ENCODE measurements around the gene SBSN.
"Not testable (repeated sequence)": the region's sequence is repeated elsewhere in the genome, so short reads cannot be mapped to it uniquely, and the experiment has no call there.

Gene SBSN

DNA sequence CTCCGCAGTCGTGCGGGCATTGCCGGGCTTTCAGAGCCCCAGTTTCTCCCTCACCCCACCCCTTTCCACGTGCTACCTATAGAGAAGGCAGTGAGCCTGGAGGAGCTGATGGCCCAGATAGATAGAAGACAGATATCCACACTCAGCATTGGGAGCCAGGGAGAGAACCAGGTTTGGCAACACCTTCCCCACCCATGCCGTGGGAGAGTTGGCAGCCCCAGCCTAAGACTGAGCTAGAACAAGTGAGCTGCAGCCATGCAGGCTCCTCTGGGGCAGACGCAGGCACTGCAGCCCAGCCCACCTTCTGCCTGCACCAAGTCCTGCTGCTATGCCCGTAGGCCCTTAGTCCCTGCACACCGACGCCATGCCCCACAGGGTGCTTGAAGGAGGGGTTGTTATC, 27.5 kb downstream of the SBSN start:
- no peak for DNase-seq

DNA sequence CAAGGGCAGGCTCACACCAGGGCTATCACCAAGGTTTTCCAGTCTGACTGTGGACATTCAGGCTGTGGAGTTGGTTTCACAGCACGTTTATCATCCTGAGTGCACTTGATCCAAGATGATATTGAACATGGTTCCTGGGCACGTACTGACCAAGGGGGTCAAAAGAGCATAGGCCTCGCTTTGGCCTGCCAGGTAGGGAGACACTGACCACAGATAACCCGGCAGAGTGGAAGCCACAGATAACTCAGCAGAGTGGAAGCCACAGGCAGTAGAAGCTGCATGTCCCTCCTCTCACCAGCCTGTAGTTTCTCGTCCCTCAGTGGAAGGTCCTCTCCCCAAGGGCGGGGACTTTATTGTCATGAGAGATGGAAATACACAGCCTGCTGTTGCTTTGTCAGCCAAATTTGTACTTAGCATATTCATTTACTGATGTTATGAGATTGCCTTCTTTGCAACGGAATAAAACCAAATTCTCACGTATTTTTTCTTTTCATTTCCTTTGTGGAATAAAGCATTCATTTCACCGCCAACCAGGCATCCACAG, 29.1 kb downstream of the SBSN start:
- no peak for DNase-seq

DNA sequence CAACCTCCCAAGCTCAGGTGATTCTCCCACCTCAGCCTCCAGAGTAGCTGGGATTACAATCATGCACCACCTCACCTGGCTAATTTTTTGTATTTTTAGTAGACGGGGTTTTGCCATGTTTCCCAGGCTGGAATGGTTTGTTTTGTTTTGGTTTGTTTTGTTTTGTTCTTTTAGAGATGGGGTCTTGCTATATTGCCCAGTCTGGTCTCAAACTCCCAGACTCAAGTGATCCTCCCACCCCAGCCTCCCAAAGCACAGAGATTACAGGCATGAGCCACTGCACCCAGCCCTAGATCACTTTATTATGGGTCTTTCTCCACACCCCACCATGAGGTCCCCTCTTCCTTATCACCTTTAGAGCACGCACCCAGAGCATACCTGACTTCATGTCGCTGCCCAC, 29.9 kb downstream of the SBSN start:
- no peak for DNase-seq

DNA sequence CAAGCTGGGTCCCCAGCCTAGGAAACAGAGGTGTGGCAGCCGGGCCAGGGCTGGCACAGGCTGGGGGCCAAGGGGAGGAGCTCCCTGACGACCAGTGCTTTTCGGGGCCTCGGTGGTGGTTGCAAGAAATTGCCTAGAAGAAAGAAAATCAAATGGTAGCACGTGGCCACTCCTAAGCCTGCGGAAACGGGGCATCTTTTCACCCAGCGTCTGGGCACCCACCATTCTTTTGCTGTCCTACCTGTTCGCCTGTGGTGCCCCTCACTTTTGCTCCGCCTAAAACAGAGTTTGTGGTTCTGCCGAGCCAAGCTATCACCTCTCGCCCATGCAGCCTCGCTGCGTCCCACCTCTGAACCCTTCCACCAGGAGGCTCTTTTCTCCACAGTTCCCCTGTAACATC, 30.7 kb downstream of the SBSN start:
- DNase-seq: no peak

DNA sequence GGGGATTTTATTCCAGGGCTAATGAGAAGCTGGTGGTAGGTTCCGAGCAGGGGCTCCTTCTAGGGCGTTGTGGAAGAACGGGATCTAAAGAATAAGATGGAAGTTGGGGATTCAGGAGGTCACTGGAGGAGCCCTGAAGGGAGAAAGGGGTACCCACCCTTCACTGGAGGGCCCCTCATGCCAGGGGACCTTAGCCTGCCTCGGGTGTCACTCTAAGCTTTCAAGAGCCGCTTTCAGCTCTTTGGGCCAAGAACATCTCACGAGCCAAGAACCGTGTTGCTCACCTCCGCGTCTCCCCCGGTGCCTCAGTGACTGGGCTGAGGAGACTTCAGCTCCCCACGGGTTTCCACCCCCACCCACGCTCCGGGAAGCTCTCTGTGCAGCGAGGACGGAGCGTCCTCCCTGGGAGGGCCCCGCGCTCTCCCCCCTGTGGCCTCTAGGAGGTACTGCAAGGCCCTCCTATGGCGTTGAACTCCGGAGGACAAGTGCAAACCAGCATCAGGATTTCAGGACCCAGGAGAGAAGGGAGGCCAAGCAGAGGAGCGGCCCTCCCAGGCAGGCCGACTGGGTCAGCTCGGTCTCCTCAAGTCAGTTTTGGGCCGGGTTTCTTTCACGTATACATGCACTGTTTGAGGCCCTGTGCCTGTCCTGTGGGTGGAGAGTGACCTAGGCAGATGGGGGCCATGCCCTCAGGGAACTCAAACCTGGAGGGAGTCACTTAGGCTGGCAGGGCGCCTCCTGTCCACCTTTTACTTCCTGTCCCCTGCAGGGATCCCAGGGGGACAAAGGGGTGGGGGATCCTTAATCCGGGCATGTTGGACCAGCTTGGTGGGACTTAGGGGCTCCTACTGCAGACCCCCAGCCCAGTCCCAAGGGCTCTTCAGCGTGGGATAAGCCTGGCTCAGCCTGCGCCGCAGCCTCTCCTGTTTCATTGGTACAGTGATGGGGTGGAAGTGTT, 32.7 kb downstream of the SBSN start:
- DNase-seq: peak; percentile 18

DNA sequence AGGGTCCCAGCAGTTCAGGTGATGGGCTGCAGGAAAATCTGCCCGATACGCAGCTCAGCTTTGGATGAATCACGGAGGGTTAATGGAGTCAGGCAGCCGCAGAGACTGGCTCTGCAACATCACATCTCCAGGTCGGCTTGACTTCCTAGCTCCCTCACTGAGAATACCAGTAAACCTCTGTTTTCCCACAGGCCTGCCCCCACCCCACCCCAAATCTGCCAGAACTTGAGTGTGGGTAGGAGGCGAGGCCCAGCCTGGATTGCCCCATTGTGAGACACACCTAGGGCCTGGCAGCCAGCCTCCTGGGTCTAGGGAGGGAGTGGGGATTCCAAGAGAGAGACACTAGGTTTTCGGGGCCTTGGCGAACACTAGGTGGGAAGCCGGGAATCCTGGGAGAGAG, 34.1 kb downstream of the SBSN start:
- DNase-seq: no peak

DNA sequence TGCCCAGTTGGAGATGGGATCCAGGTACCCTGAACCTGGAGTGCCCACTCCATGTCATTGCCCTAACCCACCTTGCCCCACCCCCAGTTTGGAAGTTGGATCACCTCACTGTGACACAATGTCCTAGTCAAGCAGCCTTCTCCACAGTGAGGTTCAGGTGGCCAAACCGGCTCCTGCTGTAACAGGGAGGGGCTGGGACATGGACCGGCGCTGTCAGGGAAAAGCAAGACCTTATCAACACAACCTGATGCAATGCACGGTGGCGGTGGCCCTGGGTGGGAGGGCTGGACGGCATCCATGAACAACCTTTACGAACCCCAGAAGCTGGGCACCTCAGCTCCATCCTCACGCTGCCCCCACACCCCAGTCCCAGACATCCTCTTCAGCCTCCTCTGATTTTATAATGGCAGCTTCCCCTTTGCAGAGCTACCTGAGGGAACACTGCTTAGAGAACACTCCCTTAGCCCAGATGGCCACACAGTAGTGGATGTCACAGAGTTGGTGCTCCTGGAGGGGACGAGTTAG, 36.2 kb downstream of the SBSN start:
- DNase-seq: no peak

DNA sequence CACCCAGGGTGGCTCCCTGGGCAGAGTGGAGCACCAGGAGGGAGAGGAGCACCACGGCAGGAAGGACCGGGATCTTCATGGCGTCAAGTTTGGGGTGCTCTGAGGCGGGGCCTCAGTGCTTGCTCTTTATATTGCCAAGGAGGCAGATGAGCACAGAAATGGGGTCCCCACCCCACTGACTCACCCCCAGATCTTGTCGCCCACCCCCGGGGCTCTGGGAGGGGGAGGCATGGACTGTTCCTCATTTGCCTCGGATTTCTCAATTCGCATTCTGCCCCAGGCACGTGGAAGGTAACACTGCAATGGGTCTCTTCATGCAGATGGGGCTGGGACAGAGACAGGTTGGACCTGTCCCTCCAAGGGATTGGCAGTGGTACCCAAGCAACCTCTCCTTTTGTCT, 37.7 kb downstream of the SBSN start, which contains the start of gene KRTDAP:
Gene KRTDAP (minus strand): TSS at position 101 of the 400 bp plus-strand sequence. CDS start 22 bp downstream, at position 79.
- no peak for DNase-seq

DNA sequence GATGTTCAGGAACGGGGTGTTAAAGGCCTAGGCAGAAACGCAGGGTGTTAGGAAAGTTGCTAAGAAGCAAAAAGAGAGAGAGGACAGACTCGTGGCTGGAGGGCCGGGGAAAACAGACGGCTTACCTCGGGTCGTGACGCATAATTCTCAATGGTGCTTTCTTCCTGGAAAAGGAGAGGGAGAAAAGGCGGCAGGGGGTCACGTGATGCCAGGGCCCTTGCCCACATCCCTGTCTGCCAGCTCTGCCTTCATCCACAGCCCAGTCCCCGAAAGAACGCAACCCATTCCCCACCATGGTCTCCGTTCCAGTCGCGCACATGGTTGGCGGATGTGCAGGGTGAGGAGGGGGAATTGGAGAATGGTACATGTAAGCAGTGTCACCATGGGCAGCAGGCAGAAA, 39.4 kb downstream of the SBSN start:
- DNase-seq: no peak

DNA sequence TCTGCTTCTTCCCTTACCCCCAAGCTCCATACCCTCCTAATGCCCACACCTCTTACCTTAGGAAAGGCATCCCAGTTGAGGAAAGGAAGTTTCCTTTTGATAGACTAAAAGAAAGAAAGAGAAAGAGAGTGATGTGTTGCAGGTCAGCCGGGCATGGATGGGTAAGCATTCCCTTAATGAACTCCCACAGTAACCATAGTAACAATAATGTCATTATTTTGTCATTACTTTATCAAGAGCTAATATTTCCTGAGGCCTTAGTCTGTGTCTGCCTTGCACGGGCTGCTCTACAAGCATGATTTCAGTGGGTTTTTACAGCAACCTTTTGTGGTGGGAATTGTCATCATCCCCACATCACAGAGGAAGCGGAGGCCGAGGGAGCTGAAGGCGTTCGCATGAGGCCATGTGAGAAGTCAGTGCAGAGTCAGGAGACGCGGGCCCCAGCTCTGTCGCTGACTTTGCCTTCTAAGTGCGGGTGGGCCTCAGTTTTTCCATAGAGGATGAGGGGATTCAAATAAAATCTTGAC, 40.4 kb downstream of the SBSN start:
- DNase-seq: no peak

DNA sequence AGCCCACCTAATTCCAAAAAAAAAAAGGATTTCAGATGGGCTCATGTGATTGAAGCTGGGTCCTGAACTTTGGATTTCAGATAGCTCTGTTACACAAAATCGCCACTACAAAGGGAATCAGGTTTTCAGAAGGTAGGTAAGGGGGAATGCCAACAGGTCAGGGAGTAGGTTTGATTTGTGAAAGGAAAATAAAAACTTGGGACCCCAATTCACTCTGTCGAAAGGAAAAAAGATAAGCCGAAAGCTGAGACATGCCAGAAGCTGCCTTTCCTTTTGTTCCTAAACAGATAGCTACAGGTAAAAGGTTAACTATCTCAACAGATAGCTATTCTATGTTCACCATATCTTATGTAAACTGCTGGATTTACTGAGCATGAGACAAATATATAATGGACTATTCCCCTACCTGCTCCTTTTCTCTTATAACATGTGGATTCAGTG, 41.8 kb downstream of the SBSN start:
- DNase-seq: no peak

DNA sequence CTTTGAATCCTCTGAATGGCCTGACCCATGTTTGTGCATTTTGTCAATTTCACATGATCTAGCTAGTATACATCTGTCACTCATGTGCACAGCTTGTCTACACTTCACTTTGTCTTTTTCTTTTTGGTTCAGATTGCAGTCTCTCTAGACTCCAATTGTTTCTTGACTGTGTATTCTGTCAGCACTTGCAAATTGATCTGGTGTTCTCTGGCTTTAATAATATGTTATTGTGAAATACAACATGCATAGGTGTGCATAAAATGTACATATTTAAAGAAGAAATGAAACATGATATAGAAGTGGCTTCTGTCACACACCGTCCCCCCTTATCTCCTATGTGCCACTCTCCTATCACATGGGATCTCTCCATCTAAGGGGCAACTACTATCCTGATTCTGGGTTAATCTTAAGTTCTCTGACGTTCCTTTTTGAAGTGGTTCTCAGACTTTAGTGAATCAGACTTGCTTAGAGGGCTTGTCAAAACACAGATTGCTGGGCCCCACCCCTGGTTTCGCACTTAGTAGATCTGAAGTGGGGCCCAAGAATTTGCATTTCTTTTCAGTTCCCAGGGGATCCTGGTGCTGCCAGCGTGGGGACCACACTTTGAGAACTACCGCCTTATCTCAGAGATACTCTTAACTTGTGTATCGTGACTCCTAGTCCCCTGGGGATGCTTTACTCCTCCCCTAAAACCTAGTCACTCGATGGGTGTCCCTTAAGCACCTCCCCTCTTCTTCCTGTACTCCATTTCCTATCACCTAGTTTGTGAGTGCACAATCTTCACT, 43.7 kb downstream of the SBSN start:
- DNase-seq: no peak

DNA sequence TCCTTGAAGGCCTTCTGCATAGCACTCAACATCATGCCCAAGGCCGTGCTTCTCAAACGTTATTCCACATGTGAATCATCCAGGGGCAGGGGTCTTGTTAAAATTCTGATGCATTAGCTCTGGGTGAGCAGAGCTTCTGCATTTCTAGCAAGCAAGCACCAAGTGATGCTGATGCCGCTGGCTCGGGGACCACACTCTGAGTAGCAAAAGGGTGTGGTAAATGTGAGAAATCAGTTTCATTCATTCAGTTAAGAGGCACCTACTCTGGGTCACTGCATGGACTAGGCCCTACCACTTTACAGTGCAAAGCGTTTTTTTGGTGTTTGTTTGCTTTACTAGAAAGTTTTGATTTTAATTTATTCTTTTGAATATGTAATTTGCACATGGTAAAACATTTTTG, 45.0 kb downstream of the SBSN start:
- no peak for DNase-seq

DNA sequence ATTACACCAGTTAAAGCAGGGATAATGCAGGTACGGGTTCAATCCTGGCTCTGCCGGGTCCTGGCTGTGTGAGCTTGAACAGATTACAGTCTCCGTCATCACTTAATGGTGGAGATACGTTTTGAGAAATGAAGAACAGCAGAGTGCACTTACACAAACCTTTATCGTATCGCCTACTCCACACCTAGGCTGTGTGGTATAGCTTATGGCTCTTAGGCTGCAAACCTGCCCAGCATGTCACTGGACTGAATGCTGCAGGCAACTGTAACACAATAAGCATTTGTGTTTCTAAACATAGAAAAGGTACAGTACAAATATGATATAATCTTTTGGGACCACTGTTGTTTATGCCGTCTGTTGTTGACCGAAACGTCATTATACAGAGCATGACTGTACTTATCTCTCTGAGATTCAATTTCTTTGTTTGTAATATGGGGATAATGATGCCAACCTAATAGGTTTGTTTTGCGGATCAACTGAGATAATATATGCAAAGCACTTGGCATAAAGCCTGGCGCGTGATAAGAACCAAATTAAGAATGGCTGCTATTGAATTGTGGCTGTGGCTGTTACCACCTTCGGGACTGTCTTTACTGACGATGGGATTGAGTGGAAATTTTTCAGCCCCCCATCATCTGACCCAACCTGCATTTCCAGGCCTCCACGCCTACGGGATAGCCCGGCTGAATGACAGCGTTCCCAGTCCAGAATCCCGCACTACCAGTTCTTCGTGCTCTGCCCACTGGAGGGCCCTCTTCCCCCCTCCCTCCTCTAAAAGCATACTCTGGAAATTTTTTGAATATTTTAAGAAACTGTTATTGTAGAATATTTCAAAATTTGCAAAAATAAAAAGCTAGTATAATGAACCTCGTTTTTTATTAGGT, 49.1 kb downstream of the SBSN start:
- no peak for DNase-seq

DNA sequence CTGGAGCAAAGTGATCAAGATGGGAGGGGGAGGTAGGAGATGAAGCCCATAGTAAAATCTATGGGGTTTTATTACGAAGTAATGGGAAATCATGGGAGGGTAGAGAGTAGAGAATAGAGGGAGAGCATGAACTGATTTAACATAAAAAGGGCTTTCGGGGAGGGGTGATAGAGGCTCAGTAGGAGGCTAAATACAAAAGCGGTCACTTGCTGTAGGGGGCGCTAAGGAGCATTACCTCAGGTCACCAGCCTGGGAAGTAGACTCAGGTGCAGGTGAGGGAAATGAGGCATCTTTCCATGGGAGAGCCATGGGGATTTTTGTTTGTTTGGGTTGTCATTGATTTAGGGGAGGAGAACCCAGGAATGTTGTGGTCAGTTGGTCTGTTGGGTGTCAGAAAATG, 52.0 kb downstream of the SBSN start:
- no peak for DNase-seq

DNA sequence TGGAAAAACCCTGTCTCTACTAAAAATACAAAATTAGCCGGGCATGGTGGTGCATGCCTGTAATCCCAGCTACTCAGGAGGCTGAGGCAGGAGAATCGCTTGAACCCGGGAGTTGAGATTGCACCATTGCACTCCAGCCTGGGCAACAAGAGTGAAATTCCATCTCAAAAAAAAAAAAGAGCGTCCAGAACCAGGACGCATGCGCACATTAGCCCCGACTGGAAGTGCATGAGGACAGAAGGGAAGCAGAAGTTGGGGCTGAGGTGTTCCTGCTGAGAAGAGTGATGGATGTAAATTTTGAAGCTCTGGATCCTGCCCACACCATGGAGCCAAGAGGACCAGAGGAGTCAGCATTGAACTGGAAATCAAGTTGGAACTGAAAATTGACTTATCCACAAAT, 53.5 kb downstream of the SBSN start:
- not testable (repeated sequence) for DNase-seq

DNA sequence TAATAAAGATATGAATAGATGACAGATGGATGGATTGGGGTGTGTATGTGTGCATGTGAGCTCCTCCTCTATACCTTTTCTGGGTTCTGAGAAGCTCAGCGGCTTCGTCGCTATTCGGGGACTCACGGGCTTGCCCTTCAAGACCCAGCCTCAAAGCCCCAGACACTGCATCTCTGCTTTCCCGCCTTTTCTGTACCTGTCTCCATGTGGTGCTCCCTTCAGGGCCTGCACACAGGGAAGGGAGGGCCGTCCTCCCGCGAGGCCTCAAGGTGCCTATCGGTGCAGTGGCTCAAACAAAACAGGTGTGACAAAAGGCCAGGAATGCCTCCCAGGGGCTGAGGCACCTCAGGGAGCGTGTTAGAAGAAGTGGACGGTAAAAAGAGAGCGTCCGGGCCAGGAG, 54.0 kb downstream of the SBSN start:
- no peak for DNase-seq
